PFSK-1 (cell line): ENCODE data around the gene SND1.

Experiments used
- FOXP2 ChIP-seq: optimal IDR thresholded peaks from 2 replicates; pipeline ENCODE3; 2011; ENCODE audit warnings: borderline replicate concordance, control low read depth, inconsistent platforms; ENCODE audit not compliant: insufficient read depth; ENCODE audit errors: extremely low read length, extremely low read depth
- POLR2AphosphoS5 ChIP-seq: IDR thresholded peaks from 2 replicates; pipeline ENCODE4 v1.6.1; 2012; ENCODE audit warnings: low read depth, mild to moderate bottlenecking, control low read depth, low read length, moderate library complexity
- REST ChIP-seq, 2 experiments: IDR thresholded peaks; 2 replicates each; pipeline versions ENCODE4 v1.6.1 to v1.8.0; 2011 to 2012; ENCODE audit warnings: low read depth in 2 of 2, low read length in 2 of 2, control low read depth in 1 of 2, inconsistent platforms in 1 of 2, mild to moderate bottlenecking in 1 of 2, moderate library complexity in 1 of 2; ENCODE audit not compliant: insufficient read depth in 1 of 2
- SIN3A ChIP-seq: IDR thresholded peaks from 2 replicates; pipeline ENCODE4 v1.6.1; 2012; ENCODE audit warnings: mild to moderate bottlenecking, low read length, moderate library complexity, borderline replicate concordance; ENCODE audit not compliant: insufficient read depth
- TAF1 ChIP-seq: IDR thresholded peaks from 2 replicates; pipeline ENCODE4 v1.6.1; 2012; ENCODE audit warnings: low read length, control low read depth, borderline replicate concordance; ENCODE audit not compliant: insufficient read depth

Gene SND1

GRCh38 chr7:128003787-128004186, 351.8 kb downstream of the SND1 start:
- TF ChIP-seq REST (IDR thresholded peaks at IDR 0.05; ENCODE audit: insufficient read depth in 1 of 2, low read depth in 2 of 2, low read length in 2 of 2) (no peak), TAF1 (no peak), FOXP2 (no peak)

- TF ChIP-seq SIN3A (no peak), POLR2AphosphoS5 (no peak), TAF1 (no peak), FOXP2 (no peak), REST (IDR thresholded peaks at IDR 0.05; ENCODE audit: insufficient read depth in 1 of 2, low read depth in 2 of 2, low read length in 2 of 2) (no peak)
Observed at GRCh38 chr7:128004623-128005022, 352.6 kb downstream of the SND1 start.

GRCh38 chr7:128005117-128005516, 353.1 kb downstream of the SND1 start:
- TF ChIP-seq POLR2AphosphoS5 (no peak), REST (IDR thresholded peaks at IDR 0.05; ENCODE audit: insufficient read depth in 1 of 2, low read depth in 2 of 2, low read length in 2 of 2) (no peak), FOXP2 (no peak), SIN3A (no peak), TAF1 (no peak)

- no peak for TF ChIP-seq TAF1
- no peak for TF ChIP-seq SIN3A
- no peak for TF ChIP-seq POLR2AphosphoS5
- TF ChIP-seq FOXP2: no peak
- TF ChIP-seq REST (IDR thresholded peaks at IDR 0.05; ENCODE audit: insufficient read depth in 1 of 2, low read depth in 2 of 2, low read length in 2 of 2): no peak
Observed at GRCh38 chr7:128005759-128006159, 353.8 kb downstream of the SND1 start.
